ENCODE measurements around the gene KIF18A.

GRCh38 chr11:28083118-28083517 is 24.8 kb downstream of the KIF18A start:
- TF ChIP-seq, protein P1, sequence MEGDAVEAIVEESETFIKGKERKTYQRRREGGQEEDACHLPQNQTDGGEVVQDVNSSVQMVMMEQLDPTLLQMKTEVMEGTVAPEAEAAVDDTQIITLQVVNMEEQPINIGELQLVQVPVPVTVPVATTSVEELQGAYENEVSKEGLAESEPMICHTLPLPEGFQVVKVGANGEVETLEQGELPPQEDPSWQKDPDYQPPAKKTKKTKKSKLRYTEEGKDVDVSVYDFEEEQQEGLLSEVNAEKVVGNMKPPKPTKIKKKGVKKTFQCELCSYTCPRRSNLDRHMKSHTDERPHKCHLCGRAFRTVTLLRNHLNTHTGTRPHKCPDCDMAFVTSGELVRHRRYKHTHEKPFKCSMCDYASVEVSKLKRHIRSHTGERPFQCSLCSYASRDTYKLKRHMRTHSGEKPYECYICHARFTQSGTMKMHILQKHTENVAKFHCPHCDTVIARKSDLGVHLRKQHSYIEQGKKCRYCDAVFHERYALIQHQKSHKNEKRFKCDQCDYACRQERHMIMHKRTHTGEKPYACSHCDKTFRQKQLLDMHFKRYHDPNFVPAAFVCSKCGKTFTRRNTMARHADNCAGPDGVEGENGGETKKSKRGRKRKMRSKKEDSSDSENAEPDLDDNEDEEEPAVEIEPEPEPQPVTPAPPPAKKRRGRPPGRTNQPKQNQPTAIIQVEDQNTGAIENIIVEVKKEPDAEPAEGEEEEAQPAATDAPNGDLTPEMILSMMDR (IDR thresholded peaks at IDR 0.05; ENCODE audit: insufficient read depth, low read length), result no peak
- TF ChIP-seq, protein P2, sequence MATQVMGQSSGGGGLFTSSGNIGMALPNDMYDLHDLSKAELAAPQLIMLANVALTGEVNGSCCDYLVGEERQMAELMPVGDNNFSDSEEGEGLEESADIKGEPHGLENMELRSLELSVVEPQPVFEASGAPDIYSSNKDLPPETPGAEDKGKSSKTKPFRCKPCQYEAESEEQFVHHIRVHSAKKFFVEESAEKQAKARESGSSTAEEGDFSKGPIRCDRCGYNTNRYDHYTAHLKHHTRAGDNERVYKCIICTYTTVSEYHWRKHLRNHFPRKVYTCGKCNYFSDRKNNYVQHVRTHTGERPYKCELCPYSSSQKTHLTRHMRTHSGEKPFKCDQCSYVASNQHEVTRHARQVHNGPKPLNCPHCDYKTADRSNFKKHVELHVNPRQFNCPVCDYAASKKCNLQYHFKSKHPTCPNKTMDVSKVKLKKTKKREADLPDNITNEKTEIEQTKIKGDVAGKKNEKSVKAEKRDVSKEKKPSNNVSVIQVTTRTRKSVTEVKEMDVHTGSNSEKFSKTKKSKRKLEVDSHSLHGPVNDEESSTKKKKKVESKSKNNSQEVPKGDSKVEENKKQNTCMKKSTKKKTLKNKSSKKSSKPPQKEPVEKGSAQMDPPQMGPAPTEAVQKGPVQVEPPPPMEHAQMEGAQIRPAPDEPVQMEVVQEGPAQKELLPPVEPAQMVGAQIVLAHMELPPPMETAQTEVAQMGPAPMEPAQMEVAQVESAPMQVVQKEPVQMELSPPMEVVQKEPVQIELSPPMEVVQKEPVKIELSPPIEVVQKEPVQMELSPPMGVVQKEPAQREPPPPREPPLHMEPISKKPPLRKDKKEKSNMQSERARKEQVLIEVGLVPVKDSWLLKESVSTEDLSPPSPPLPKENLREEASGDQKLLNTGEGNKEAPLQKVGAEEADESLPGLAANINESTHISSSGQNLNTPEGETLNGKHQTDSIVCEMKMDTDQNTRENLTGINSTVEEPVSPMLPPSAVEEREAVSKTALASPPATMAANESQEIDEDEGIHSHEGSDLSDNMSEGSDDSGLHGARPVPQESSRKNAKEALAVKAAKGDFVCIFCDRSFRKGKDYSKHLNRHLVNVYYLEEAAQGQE (IDR thresholded peaks at IDR 0.05; ENCODE audit: insufficient replicate concordance, low read depth), result no peak
